Activated CD8-positive, alpha-beta T cell treated with anti-CD3 and anti-CD28 coated beads for 36 hours (primary cell): ENCODE results near the gene ZNF407. TPM values are rescaled to one million over a fixed set of nuclear protein-coding genes. Genes with fewer than 3 reads are reported as not detected.

Experiments
- ATAC-seq: fragments of 200-7000 bp; cut with Tn5 transposase; one replicate; pipeline ENCODE4 v1.10.0; 2021; ENCODE audit warnings: mild to moderate bottlenecking, moderate library complexity
- CTCF ChIA-PET: fragments of 350-600 bp; sonication (Branson Sonifier 250); formaldehyde crosslinking; loops from one replicate; lab custom pipeline; 2021; ENCODE audit warnings: antibody characterized with exemption; lab: Charles Lee
- POLR2A ChIA-PET: fragments of 350-600 bp; sonication (Branson Sonifier 250); formaldehyde crosslinking; loops from one replicate; lab custom pipeline; 2021; ENCODE audit warnings: antibody characterized with exemption; lab: Charles Lee
- DNase-seq: peaks from one replicate; pipeline ENCODE4 v3.0.0-alpha.2; 2020
- H3K27ac Mint-ChIP-seq: one replicate; pipeline ENCODE4 v1.8.0; 2021; ENCODE audit warnings: mild to moderate bottlenecking, mixed read lengths
- H3K27me3 Mint-ChIP-seq: one replicate; pipeline ENCODE4 v1.8.0; 2021; ENCODE audit warnings: mixed read lengths
- H3K36me3 Mint-ChIP-seq: one replicate; pipeline ENCODE4 v1.8.0; 2021; ENCODE audit warnings: low read depth, mixed read lengths
- H3K4me1 Mint-ChIP-seq: one replicate; pipeline ENCODE4 v1.8.0; 2021; ENCODE audit warnings: low read depth, mixed read lengths
- H3K4me3 Mint-ChIP-seq: one replicate; pipeline ENCODE4 v1.8.0; 2021; ENCODE audit warnings: mild to moderate bottlenecking, moderate library complexity, mixed read lengths
- H3K9me3 Mint-ChIP-seq: one replicate; pipeline ENCODE4 v1.8.0; 2021; ENCODE audit warnings: mixed read lengths
- CTCF ChIP-seq: fragments of 200-600 bp; IDR thresholded peaks from one replicate; pipeline ENCODE4 v1.8.0; 2022; ENCODE audit warnings: antibody characterized with exemption, mild to moderate bottlenecking
- intact Hi-C: fragments of 100-400 bp; cut with micrococcal nuclease; formaldehyde crosslinking; loops from one replicate; pipeline ENCODE4 v1.10.0; 2022
- total RNA-seq, 2 experiments: library from RNA; stranded (reverse); gene quantifications; one replicate each; pipeline ENCODE4 v1.2.3, GENCODE V29; 2021

Gene ZNF407
- total RNA-seq, 2 experiments from 2014 or later: 9.9 to 10.8 TPM

- peaks cover 1% of the 10 kb centered on the region for H3K36me3 Mint-ChIP-seq
- H3K4me1 Mint-ChIP-seq: peaks cover 6% of the 10 kb centered on the region
- CTCF ChIA-PET: interaction anchor here (0.9 kb wide), 1 partner anchor 13 kb away, joined by 3 read pairs; no protein-coding TSS in a partner anchor
- POLR2A ChIA-PET: no interaction called here
- intact Hi-C loops: no loop called here
- H3K27ac Mint-ChIP-seq: no peak overlapping the region
- TF ChIP-seq CTCF: no peak
- no peak overlapping the region for H3K4me3 Mint-ChIP-seq
- ATAC-seq: no peak
- peaks cover 1% of the 10 kb centered on the region for H3K9me3 Mint-ChIP-seq
- no peaks in the 10 kb centered on the region for H3K27me3 Mint-ChIP-seq
- no peak for DNase-seq
Measured at GRCh38 chr18:74715865-74716712, 118.4 kb downstream of the ZNF407 start.

GRCh38 chr18:74718312-74718711, 120.6 kb downstream of the ZNF407 start:
- no peaks in the 10 kb centered on the region for H3K27me3 Mint-ChIP-seq
- ATAC-seq (no peak), DNase-seq (no peak)
- peaks cover 1% of the 10 kb centered on the region for H3K36me3 Mint-ChIP-seq
- peaks cover 1% of the 10 kb centered on the region for H3K9me3 Mint-ChIP-seq
- no peak for TF ChIP-seq CTCF
- no peak overlapping the region for H3K27ac Mint-ChIP-seq
- H3K4me3 Mint-ChIP-seq: no peak overlapping the region
- ChIA-PET CTCF (no interaction called here), POLR2A (interaction anchor here (0.6 to 1.0 kb wide), 2 partner anchors 9 to 137 kb away, joined by 3 to 4 read pairs; no protein-coding TSS in a partner anchor)
- H3K4me1 Mint-ChIP-seq: peaks cover 17% of the 10 kb centered on the region
- intact Hi-C loops: no loop called here

GRCh38 chr18:74722237-74722636, 124.6 kb downstream of the ZNF407 start:
- H3K27ac Mint-ChIP-seq: no peak overlapping the region
- H3K27me3 Mint-ChIP-seq: no peaks in the 10 kb centered on the region
- ATAC-seq (no peak), DNase-seq (no peak)
- H3K4me3 Mint-ChIP-seq: no peak overlapping the region
- ChIA-PET POLR2A (no interaction called here), CTCF (interaction anchor here (1.1 kb wide), 1 partner anchor 68 kb away, joined by 3 read pairs; no protein-coding TSS in a partner anchor)
- peaks cover 1% of the 10 kb centered on the region for H3K9me3 Mint-ChIP-seq
- TF ChIP-seq CTCF: no peak
- H3K4me1 Mint-ChIP-seq: peaks cover 19% of the 10 kb centered on the region
- H3K36me3 Mint-ChIP-seq: peaks cover 2% of the 10 kb centered on the region
- intact Hi-C loops: no loop called here

GRCh38 chr18:74724186-74724585, 126.5 kb downstream of the ZNF407 start:
- Mint-ChIP-seq H3K36me3 (peaks cover 8% of the 10 kb centered on the region), H3K27ac (no peak overlapping the region), H3K27me3 (no peaks in the 10 kb centered on the region), H3K9me3 (no peaks in the 10 kb centered on the region), H3K4me3 (no peak overlapping the region), H3K4me1 (peaks cover 21% of the 10 kb centered on the region)
- CTCF ChIA-PET: no interaction called here
- ATAC-seq (no peak), DNase-seq (no peak)
- no peak for TF ChIP-seq CTCF
- intact Hi-C loops: no loop called here
- POLR2A ChIA-PET: no interaction called here

DNA sequence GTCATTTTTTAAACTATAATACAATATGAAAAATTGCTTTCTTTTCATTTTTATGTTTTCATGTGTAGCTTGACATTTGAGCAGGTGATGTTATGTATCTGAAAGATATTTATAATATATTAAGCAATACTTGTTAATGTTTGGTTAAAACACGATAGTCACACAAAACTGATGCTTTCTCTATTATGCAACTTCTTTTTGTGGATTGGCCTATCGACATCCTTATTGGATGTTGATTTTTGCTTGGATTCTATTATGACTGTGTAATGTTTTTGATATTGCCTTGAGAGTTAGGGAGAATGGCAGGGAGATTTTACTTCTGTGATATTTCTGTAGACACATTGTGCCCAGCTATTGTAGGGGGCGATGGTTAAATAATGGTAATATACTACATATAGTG, 128.0 kb downstream of the ZNF407 start:
- ATAC-seq (no peak), DNase-seq (no peak)
- no peak for TF ChIP-seq CTCF
- ChIA-PET CTCF (no interaction called here), POLR2A (no interaction called here)
- H3K4me1 Mint-ChIP-seq: peaks cover 15% of the 10 kb centered on the region
- no peaks in the 10 kb centered on the region for H3K27me3 Mint-ChIP-seq
- no peaks in the 10 kb centered on the region for H3K9me3 Mint-ChIP-seq
- H3K27ac Mint-ChIP-seq: no peak overlapping the region
- intact Hi-C loops: no loop called here
- no peak overlapping the region for H3K4me3 Mint-ChIP-seq
- peaks cover 8% of the 10 kb centered on the region for H3K36me3 Mint-ChIP-seq
